Body of pancreas (tissue), 4 donors: Measurements from ENCODE around the gene RGS6. TPM values are rescaled to one million over a fixed set of nuclear protein-coding genes. Genes with fewer than 3 reads are reported as not detected.

ENCODE experiments used
- ATAC-seq: fragments of 150-250 bp; one replicate; pipeline ENCODE4 v1.9.1; 2016
- DNase-seq, 4 donors: peaks; one replicate each; pipeline ENCODE4 v3.0.0-alpha.2; 2019
- H3K27ac ChIP-seq, 4 donors: fragments of 200-600 bp; sonication (generic); 1 replicate in 3 of 4; 2 replicates in 1 of 4; pipeline versions ENCODE4 v1.5.1 to v1.6.1; 2016 to 2019; ENCODE audit warnings: mild to moderate bottlenecking in 1 of 4, mixed read lengths in 1 of 4, moderate library complexity in 1 of 4
- H3K27me3 ChIP-seq, 2 donors: fragments of 200-600 bp; sonication (generic); one replicate each; pipeline ENCODE4 v1.6.0; 2016; ENCODE audit warnings: mild to moderate bottlenecking in 1 of 2
- H3K36me3 ChIP-seq, 2 donors: fragments of 200-600 bp; sonication (generic); replicated peaks in 1 of 2; 2 replicates each; pipeline ENCODE4 v1.5.1; 2016; ENCODE audit warnings: low read depth in 2 of 2; ENCODE audit not compliant: insufficient read depth in 1 of 2
- H3K4me1 ChIP-seq: fragments of 200-600 bp; sonication (generic); one replicate; pipeline ENCODE4 v1.6.0; 2016
- H3K4me3 ChIP-seq, 2 donors: fragments of 200-600 bp; sonication (generic); 1 replicate in 1 of 2; 2 replicates in 1 of 2; pipeline ENCODE4 v1.5.1; 2016 to 2019
- H3K9me3 ChIP-seq, 3 donors: fragments of 200-600 bp; sonication (generic); 1 replicate in 2 of 3; 2 replicates in 1 of 3; pipeline ENCODE4 v1.5.1; 2016
- POLR2A ChIP-seq, 3 donors: fragments of 450-650 bp; IDR thresholded peaks; one replicate each; pipeline ENCODE4 v1.6.1; 2016; ENCODE audit warnings: antibody characterized with exemption in 3 of 3, mild to moderate bottlenecking in 2 of 3
- WGBS, 2 donors: methylation state at CpG; one replicate each; pipeline ENCODE4 v1.1.5; 2017; 5-methylcytosine and 5-hydroxymethylcytosine counted together
- intact Hi-C: fragments of 100-400 bp; cut with DNase I; formaldehyde crosslinking; loops from one replicate; pipeline ENCODE4 v1.15.1; 2023
- total RNA-seq, 2 donors: library from RNA; depleted of rRNA; stranded (reverse); fragments of >200 nt; gene quantifications; one replicate each; pipeline ENCODE4 v1.1.0, GENCODE V29; 2016
- TF ChIP-seq, protein P1 (sequence below), 7 experiments: fragments of 450-650 bp in 4 of 7; fragments of 200-600 bp in 3 of 7; sonication (generic) in 3 of 7; IDR thresholded peaks; one replicate each; pipeline ENCODE4 v1.5.1; 2016 to 2019; ENCODE audit warnings: antibody characterized with exemption in 7 of 7

RGS6 gene
- total RNA-seq, 2 donors from 2014 or later: 0.26 to 1.3 TPM

- no peak overlapping the region for H3K4me3 ChIP-seq
- 64 to 77% methylated on average over 5 of the region's 5 CpGs for WGBS, 2 donors
- DNase-seq (peak in 1 of 4 donors; percentile 21), ATAC-seq (no peak)
- H3K36me3 ChIP-seq: no peaks in the 10 kb centered on the region
- no peak for TF ChIP-seq POLR2A (IDR thresholded peaks at IDR 0.05)
- TF ChIP-seq, protein P1, sequence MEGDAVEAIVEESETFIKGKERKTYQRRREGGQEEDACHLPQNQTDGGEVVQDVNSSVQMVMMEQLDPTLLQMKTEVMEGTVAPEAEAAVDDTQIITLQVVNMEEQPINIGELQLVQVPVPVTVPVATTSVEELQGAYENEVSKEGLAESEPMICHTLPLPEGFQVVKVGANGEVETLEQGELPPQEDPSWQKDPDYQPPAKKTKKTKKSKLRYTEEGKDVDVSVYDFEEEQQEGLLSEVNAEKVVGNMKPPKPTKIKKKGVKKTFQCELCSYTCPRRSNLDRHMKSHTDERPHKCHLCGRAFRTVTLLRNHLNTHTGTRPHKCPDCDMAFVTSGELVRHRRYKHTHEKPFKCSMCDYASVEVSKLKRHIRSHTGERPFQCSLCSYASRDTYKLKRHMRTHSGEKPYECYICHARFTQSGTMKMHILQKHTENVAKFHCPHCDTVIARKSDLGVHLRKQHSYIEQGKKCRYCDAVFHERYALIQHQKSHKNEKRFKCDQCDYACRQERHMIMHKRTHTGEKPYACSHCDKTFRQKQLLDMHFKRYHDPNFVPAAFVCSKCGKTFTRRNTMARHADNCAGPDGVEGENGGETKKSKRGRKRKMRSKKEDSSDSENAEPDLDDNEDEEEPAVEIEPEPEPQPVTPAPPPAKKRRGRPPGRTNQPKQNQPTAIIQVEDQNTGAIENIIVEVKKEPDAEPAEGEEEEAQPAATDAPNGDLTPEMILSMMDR (IDR thresholded peaks at IDR 0.05): no peak
- no peaks in the 10 kb centered on the region for H3K9me3 ChIP-seq
- H3K27me3 ChIP-seq: no peaks in the 10 kb centered on the region
- H3K4me1 ChIP-seq: peaks cover 41% of the 10 kb centered on the region
- intact Hi-C loops: no loop called here
- no peak overlapping the region for H3K27ac ChIP-seq
Observed at GRCh38 chr14:72577521-72577920, 645.3 kb downstream of the RGS6 start.

- ATAC-seq (no peak), DNase-seq (no peak)
- Histone ChIP-seq H3K36me3 (no peaks in the 10 kb centered on the region), H3K9me3 (no peaks in the 10 kb centered on the region), H3K27me3 (no peaks in the 10 kb centered on the region), H3K4me3 (no peak overlapping the region), H3K4me1 (peaks cover 44% of the 10 kb centered on the region), H3K27ac (no peak overlapping the region)
- no peak for TF ChIP-seq POLR2A (IDR thresholded peaks at IDR 0.05)
- TF ChIP-seq, protein P1 (IDR thresholded peaks at IDR 0.05): no peak
- intact Hi-C loops: no loop called here
- 91 to 95% methylated on average over 5 of the region's 5 CpGs for WGBS, 2 donors
Observed at GRCh38 chr14:72578514-72578913, 646.3 kb downstream of the RGS6 start.

GRCh38 chr14:72582582-72582981 is 650.4 kb downstream of the RGS6 start:
- TF ChIP-seq, protein P1 (IDR thresholded peaks at IDR 0.05): no peak
- no peak for TF ChIP-seq POLR2A (IDR thresholded peaks at IDR 0.05)
- Histone ChIP-seq H3K27me3 (no peaks in the 10 kb centered on the region), H3K4me3 (no peak overlapping the region), H3K27ac (no peak overlapping the region), H3K9me3 (no peaks in the 10 kb centered on the region), H3K4me1 (peaks cover 32% of the 10 kb centered on the region), H3K36me3 (no peaks in the 10 kb centered on the region)
- intact Hi-C loops: no loop called here
- WGBS, 2 donors: 50 to 70% methylated on average over 1 of the region's 1 CpG
- DNase-seq (no peak), ATAC-seq (no peak)

DNA sequence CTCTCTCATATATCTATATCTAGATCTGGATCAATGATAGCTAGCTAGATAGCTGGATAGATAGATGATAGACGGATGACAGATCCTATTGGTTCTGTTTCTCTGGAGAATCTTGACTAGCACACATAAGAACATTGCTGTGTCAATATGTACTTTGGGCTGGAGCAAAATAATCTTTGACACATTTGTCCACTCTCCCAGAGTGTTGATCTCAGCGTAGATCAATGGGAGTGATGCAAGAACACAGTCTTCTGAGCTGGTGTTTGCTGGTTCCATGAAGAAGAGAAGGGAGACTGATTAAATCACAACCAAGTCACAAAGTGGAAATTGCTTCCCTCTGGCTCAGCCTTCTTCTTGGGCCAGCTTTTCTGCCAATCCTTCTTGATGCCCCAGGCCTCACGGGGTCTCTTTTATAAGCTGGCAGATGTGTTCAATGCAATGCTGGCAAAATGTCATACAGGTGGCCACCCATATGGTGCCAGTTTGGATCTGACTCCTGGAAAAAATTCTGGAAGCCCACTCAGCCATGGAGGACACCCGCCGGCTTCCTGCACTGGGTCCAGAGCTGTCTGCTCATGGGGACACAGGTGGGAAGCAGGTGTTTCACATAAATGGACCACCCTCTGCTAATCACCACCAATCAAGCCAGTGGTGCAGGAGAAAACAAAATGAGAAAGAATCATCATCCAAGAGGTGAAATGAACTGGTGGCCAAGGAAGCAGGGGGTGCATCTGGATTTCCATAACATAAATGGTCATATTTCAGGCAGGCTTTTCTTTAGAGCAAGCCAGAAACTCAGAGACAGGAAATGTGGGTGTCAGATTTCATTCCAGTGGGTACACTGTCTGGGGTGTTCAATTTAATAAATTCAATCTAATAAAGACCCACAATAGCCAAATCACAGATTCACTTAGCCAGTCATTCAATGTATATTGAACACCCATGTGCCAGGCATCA is 651.4 kb downstream of the RGS6 start:
- Histone ChIP-seq H3K36me3 (no peaks in the 10 kb centered on the region), H3K4me1 (peaks cover 32% of the 10 kb centered on the region), H3K9me3 (no peaks in the 10 kb centered on the region), H3K27ac (peak overlapping the region in 3 of 4 donors; percentile 31 to 46 (median 46)), H3K4me3 (no peak overlapping the region), H3K27me3 (no peaks in the 10 kb centered on the region)
- peak in 3 of 4 donors; percentile 18 to 31 (median 25) for DNase-seq
- TF ChIP-seq POLR2A (IDR thresholded peaks at IDR 0.05): no peak
- TF ChIP-seq, protein P1 (IDR thresholded peaks at IDR 0.05): no peak
- 50 to 58% methylated on average over 5 of the region's 5 CpGs for WGBS, 2 donors
- ATAC-seq: peak; percentile 88
- intact Hi-C loops: no loop called here
